Right lobe of liver (tissue), 4 donors: ENCODE measurements around the gene TGFBI.

Experiments
- CTCF ChIP-seq, 4 donors: fragments of 200-600 bp in 3 of 4; fragments of 450-650 bp in 1 of 4; IDR thresholded peaks; one replicate each; pipeline versions ENCODE4 v1.5.1 to v1.8.0; 2016 to 2022; ENCODE audit warnings: antibody characterized with exemption in 4 of 4, mild to moderate bottlenecking in 2 of 4
- POLR2A ChIP-seq: fragments of 450-650 bp; IDR thresholded peaks from one replicate; pipeline ENCODE4 v1.6.1; 2017; ENCODE audit warnings: antibody characterized with exemption, mild to moderate bottlenecking
- donor health status: DM: no; HTN: no; CAD: no.
- donor health status: DM: no; HTN: no; CAD: no.
- donor health status: DM: no; HTN: yes; CAD: no.

GRCh38 chr5:136108766-136109165 is 80.0 kb downstream of the TGFBI start:
- no peak for TF ChIP-seq POLR2A
- no peak for TF ChIP-seq CTCF (IDR thresholded peaks at IDR 0.05)
